GM18526 (cell line): Measurements from ENCODE around the gene ZC3H13.

Experiments used
- POLR2A ChIP-seq: IDR thresholded peaks from 3 replicates; pipeline ENCODE4 v1.6.1; 2011; ENCODE audit not compliant: insufficient read length; ENCODE audit errors: extremely low read depth

Gene ZC3H13

DNA sequence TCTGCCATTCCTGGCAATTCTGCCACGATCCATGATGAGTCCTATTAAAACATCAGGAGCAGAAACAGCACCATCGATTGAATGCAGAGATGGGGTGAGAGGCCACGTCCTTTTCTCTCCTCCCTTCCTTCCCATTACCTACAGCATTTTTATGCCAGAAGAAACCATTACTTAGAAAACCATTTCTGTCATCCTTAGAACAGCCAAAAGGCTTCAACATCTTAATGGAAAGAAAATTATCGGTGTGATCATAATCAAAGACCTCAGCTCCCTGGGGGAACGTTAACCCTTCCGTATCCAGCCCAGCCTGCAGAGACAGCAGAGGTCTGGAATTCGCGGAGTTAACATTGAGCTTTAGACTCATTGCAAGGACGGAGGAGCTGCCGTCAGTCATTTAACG, 145.0 kb downstream of the ZC3H13 start:
- no peak for TF ChIP-seq POLR2A
